GM12878 (cell line): ENCODE results near the gene HCFC1.

Experiments used
- BHLHE40 ChIP-seq, 2 experiments: fragments of 450-650 bp in 1 of 2; IDR thresholded peaks; 2 replicates each; pipeline ENCODE4 v1.6.1; 2011 to 2017; ENCODE audit warnings: low read depth in 2 of 2, borderline replicate concordance in 1 of 2, improper control_type of control experiment in 1 of 2, low read length in 1 of 2, mild to moderate bottlenecking in 1 of 2
- CBFB ChIP-seq: IDR thresholded peaks from 2 replicates; pipeline ENCODE4 v1.6.1; 2016; ENCODE audit warnings: antibody characterized with exemption, low read depth
- CHD2 ChIP-seq: IDR thresholded peaks from 2 replicates; pipeline ENCODE4 v1.6.1; 2011; ENCODE audit warnings: low read depth, low read length, improper control_type of control experiment, borderline replicate concordance
- ETV6 ChIP-seq, 2 experiments: fragments of 450-650 bp in 1 of 2; IDR thresholded peaks in 1 of 2; conservative IDR thresholded peaks in 1 of 2; 2 replicates each; pipeline ENCODE4 v1.6.1; 2014; ENCODE audit warnings: antibody characterized with exemption in 1 of 2, borderline replicate concordance in 1 of 2, low read depth in 1 of 2, mild to moderate bottlenecking in 1 of 2, moderate library complexity in 1 of 2
- MTA2 ChIP-seq: fragments of 450-650 bp; IDR thresholded peaks from 2 replicates; pipeline ENCODE4 v1.6.1; 2016; ENCODE audit warnings: low read depth, mild to moderate bottlenecking, moderate library complexity
- MXI1 ChIP-seq: fragments of 150-350 bp; IDR thresholded peaks from 2 replicates; pipeline ENCODE4 v1.6.1; 2011; ENCODE audit warnings: low read depth, mild to moderate bottlenecking, inconsistent platforms, low read length, improper control_type of control experiment
- MYC ChIP-seq: IDR thresholded peaks from 2 replicates; pipeline ENCODE4 v1.6.1; 2011; ENCODE audit warnings: mild to moderate bottlenecking, low read length, moderate library complexity, inconsistent platforms; ENCODE audit not compliant: insufficient read depth, insufficient replicate concordance, insufficient read length, severe bottlenecking
- POLR2A ChIP-seq: IDR thresholded peaks from 2 replicates; pipeline ENCODE4 v1.6.1; 2011; ENCODE audit warnings: low read depth, mild to moderate bottlenecking, low read length
- POLR2AphosphoS2 ChIP-seq: IDR thresholded peaks from 2 replicates; pipeline ENCODE4 v1.6.1; 2011; ENCODE audit warnings: low read depth, mild to moderate bottlenecking, low read length, improper control_type of control experiment, moderate library complexity
- POLR2AphosphoS5 ChIP-seq: IDR thresholded peaks from 2 replicates; pipeline ENCODE4 v1.6.1; 2011; ENCODE audit warnings: mild to moderate bottlenecking, low read length, inconsistent platforms
- SMC3 ChIP-seq: IDR thresholded peaks from 2 replicates; pipeline ENCODE4 v1.6.1; 2011; ENCODE audit warnings: low read length, improper control_type of control experiment, borderline replicate concordance
- TCF12 ChIP-seq: IDR thresholded peaks from 2 replicates; pipeline ENCODE4 v1.6.1; 2011; ENCODE audit warnings: low read depth, mild to moderate bottlenecking, low read length
- TF ChIP-seq, protein P1 (sequence below), 3 experiments: IDR thresholded peaks in 2 of 3; conservative IDR thresholded peaks in 1 of 3; 2 replicates each; pipeline ENCODE4 v1.5.1; 2011; ENCODE audit warnings: low read depth in 3 of 3, low read length in 3 of 3, mild to moderate bottlenecking in 3 of 3, control low read depth in 2 of 3, moderate library complexity in 2 of 3, inconsistent platforms in 1 of 3, mixed read lengths in 1 of 3; ENCODE audit not compliant: control insufficient read depth in 2 of 3, insufficient read depth in 1 of 3; ENCODE audit errors: extremely low read depth in 1 of 3
- TF ChIP-seq, protein P2 (sequence below): fragments of 450-650 bp; IDR thresholded peaks from 2 replicates; pipeline ENCODE4 v1.6.1; 2017; ENCODE audit warnings: mild to moderate bottlenecking

DNA sequence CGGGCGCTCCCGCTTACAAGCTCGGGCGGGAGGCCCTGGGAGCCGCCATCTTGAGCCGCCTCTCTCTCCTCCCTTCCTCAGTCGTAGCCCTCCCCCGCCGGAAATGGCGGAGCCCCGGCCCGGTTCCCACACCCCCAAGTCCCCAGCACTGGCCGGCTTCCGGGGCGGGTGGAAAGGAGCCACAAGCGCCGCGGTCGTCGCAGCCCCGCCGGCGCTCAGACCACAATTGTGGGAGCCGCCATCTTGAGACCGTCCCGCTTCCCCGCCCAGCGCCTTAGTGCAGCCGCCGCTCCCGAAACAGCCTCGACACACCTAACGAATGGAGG lies 531 bp downstream of the HCFC1 start:
- TF ChIP-seq MTA2 (no peak), MXI1 (no peak), TCF12 (peak; percentile 9; the same call in 1 of the 2 replicates), POLR2A (peak; percentile 67; the same call in 1 of the 2 replicates), ETV6 (conservative IDR thresholded peaks at IDR 0.05 in 1 of 2, IDR thresholded peaks at IDR 0.05 in 1 of 2; ENCODE audit: borderline replicate concordance in 1 of 2, low read depth in 1 of 2) (no peak), POLR2AphosphoS2 (no peak), CHD2 (peak; percentile 74), POLR2AphosphoS5 (peak; percentile 73; the same call in 1 of the 2 replicates), BHLHE40 (IDR thresholded peaks at IDR 0.05; ENCODE audit: borderline replicate concordance in 1 of 2, low read depth in 2 of 2, low read length in 1 of 2) (0 out of 4 replicates have a peak, but pooled peaks of 1 of the 2 experiments have one; percentile 9), SMC3 (no peak), CBFB (no peak), MYC (no peak)
- TF ChIP-seq, protein P1, sequence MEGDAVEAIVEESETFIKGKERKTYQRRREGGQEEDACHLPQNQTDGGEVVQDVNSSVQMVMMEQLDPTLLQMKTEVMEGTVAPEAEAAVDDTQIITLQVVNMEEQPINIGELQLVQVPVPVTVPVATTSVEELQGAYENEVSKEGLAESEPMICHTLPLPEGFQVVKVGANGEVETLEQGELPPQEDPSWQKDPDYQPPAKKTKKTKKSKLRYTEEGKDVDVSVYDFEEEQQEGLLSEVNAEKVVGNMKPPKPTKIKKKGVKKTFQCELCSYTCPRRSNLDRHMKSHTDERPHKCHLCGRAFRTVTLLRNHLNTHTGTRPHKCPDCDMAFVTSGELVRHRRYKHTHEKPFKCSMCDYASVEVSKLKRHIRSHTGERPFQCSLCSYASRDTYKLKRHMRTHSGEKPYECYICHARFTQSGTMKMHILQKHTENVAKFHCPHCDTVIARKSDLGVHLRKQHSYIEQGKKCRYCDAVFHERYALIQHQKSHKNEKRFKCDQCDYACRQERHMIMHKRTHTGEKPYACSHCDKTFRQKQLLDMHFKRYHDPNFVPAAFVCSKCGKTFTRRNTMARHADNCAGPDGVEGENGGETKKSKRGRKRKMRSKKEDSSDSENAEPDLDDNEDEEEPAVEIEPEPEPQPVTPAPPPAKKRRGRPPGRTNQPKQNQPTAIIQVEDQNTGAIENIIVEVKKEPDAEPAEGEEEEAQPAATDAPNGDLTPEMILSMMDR (IDR thresholded peaks at IDR 0.05 in 2 of 3, conservative IDR thresholded peaks at IDR 0.05 in 1 of 3; ENCODE audit: control insufficient read depth in 2 of 3, extremely low read depth in 1 of 3, insufficient read depth in 1 of 3, low read depth in 3 of 3, low read length in 3 of 3) = no peak
- TF ChIP-seq, protein P2, sequence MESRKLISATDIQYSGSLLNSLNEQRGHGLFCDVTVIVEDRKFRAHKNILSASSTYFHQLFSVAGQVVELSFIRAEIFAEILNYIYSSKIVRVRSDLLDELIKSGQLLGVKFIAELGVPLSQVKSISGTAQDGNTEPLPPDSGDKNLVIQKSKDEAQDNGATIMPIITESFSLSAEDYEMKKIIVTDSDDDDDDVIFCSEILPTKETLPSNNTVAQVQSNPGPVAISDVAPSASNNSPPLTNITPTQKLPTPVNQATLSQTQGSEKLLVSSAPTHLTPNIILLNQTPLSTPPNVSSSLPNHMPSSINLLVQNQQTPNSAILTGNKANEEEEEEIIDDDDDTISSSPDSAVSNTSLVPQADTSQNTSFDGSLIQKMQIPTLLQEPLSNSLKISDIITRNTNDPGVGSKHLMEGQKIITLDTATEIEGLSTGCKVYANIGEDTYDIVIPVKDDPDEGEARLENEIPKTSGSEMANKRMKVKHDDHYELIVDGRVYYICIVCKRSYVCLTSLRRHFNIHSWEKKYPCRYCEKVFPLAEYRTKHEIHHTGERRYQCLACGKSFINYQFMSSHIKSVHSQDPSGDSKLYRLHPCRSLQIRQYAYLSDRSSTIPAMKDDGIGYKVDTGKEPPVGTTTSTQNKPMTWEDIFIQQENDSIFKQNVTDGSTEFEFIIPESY = no peak
